ENCODE data around the gene NECTIN3. TPM values are rescaled to one million over a fixed set of nuclear protein-coding genes. Genes with fewer than 3 reads are reported as not detected.

NECTIN3 gene
- total and polyA plus RNA-seq, 2 donors from 2014 or later, result 5.0 to 21.2 TPM

DNA sequence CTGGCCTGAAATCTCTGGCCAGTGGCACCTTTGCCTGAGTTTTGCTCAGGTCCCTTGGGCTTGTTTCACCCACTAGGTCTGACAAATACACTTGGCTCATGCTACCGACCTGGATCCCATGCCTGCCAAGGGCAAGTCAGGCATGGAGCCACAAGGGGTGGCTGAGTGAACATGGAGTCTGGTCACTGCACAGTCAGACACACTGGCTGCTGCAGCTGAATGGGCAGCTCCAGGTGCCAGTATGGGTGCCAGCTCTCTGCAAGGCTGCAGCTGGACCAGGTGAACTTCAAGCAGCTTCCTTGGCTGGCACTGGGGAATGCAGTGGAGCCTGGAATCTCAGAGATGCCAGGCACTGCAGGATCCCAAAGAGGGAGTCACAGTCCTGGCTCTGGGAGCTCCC lies 170.3 kb downstream of the NECTIN3 start:
- no peaks in the 10 kb centered on the region for H3K36me3 ChIP-seq (ENCODE audit: control insufficient read depth in 2 of 3, insufficient read depth in 3 of 3, low read length in 3 of 3)
- H3K27ac ChIP-seq (ENCODE audit: low read depth in 2 of 2, low read length in 2 of 2), result no peak overlapping the region
- no peaks in the 10 kb centered on the region for H3K27me3 ChIP-seq (ENCODE audit: control insufficient read depth, insufficient read depth, low read length)
- H3K4me1 ChIP-seq (ENCODE audit: control insufficient read depth in 2 of 3, insufficient read depth in 2 of 3, low read depth in 1 of 3, low read length in 3 of 3), result no peaks in the 10 kb centered on the region
- no peak overlapping the region for H3K9ac ChIP-seq (ENCODE audit: low read length in 3 of 3)
- TF ChIP-seq, protein P1, sequence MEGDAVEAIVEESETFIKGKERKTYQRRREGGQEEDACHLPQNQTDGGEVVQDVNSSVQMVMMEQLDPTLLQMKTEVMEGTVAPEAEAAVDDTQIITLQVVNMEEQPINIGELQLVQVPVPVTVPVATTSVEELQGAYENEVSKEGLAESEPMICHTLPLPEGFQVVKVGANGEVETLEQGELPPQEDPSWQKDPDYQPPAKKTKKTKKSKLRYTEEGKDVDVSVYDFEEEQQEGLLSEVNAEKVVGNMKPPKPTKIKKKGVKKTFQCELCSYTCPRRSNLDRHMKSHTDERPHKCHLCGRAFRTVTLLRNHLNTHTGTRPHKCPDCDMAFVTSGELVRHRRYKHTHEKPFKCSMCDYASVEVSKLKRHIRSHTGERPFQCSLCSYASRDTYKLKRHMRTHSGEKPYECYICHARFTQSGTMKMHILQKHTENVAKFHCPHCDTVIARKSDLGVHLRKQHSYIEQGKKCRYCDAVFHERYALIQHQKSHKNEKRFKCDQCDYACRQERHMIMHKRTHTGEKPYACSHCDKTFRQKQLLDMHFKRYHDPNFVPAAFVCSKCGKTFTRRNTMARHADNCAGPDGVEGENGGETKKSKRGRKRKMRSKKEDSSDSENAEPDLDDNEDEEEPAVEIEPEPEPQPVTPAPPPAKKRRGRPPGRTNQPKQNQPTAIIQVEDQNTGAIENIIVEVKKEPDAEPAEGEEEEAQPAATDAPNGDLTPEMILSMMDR (IDR thresholded peaks at IDR 0.05; ENCODE audit: borderline replicate concordance, extremely low read depth, insufficient read depth), result no peak
- intact Hi-C loops (cut with DNase I), result no loop called here
- FAIRE-seq, result no peak
- no peak overlapping the region for H3K4me3 ChIP-seq (ENCODE audit: low read length in 3 of 3)
- no peaks in the 10 kb centered on the region for H3K9me3 ChIP-seq (ENCODE audit: control insufficient read depth in 2 of 3, insufficient read depth in 1 of 3, low read length in 3 of 3)
- DNase-seq, result no peak

All from kidney (tissue), 14 donors.